RWPE1 (cell line): ENCODE data around the gene TCP1.

ENCODE experiments used
- CTCF ChIA-PET: fragments of 350-600 bp; sonication (Branson Sonifier 250); formaldehyde crosslinking; extraction: SDS; loops from one replicate; lab custom pipeline; 2021; lab: Yijun Ruan, JAX
- POLR2A ChIA-PET: fragments of 400-600 bp; formaldehyde crosslinking; extraction: SDS; loops from one replicate; lab custom pipeline; 2020; ENCODE audit warnings: antibody characterized with exemption; ENCODE audit not compliant: low non-redundant PET; lab: Yijun Ruan, JAX
- DNase-seq: peaks from one replicate; pipeline ENCODE4 v3.0.0; 2012; ENCODE audit warnings: low spot score
- H3K27ac ChIP-seq: fragments of 450-650 bp; 2 replicates; pipeline ENCODE4 v1.5.1; 2017
- TF ChIP-seq, protein P1 (sequence below): fragments of 450-650 bp; conservative IDR thresholded peaks from 2 replicates; pipeline ENCODE4 v1.5.1; 2017; ENCODE audit warnings: low read depth, mild to moderate bottlenecking

TCP1 gene

GRCh38 chr6:159789377-159790148 is at the start of gene TCP1:
TSS of gene TCP1 (minus strand) at chr6:159789602. CDS start at chr6:159789468, 134 bp downstream.
- TF ChIP-seq, protein P1, sequence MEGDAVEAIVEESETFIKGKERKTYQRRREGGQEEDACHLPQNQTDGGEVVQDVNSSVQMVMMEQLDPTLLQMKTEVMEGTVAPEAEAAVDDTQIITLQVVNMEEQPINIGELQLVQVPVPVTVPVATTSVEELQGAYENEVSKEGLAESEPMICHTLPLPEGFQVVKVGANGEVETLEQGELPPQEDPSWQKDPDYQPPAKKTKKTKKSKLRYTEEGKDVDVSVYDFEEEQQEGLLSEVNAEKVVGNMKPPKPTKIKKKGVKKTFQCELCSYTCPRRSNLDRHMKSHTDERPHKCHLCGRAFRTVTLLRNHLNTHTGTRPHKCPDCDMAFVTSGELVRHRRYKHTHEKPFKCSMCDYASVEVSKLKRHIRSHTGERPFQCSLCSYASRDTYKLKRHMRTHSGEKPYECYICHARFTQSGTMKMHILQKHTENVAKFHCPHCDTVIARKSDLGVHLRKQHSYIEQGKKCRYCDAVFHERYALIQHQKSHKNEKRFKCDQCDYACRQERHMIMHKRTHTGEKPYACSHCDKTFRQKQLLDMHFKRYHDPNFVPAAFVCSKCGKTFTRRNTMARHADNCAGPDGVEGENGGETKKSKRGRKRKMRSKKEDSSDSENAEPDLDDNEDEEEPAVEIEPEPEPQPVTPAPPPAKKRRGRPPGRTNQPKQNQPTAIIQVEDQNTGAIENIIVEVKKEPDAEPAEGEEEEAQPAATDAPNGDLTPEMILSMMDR, result no peak
- H3K27ac ChIP-seq, result peak within 1 kb of the TSS; percentile 95
- POLR2A ChIA-PET, result interaction anchor here (0.7 to 1.6 kb wide), 4 partner anchors 10 to 63 kb away, joined by 3 to 9 read pairs (median 6); partner anchors contain the start of genes ACAT2, PNLDC1 and WTAP
- CTCF ChIA-PET, result no interaction called here
- peak; percentile 97 for DNase-seq

DNA sequence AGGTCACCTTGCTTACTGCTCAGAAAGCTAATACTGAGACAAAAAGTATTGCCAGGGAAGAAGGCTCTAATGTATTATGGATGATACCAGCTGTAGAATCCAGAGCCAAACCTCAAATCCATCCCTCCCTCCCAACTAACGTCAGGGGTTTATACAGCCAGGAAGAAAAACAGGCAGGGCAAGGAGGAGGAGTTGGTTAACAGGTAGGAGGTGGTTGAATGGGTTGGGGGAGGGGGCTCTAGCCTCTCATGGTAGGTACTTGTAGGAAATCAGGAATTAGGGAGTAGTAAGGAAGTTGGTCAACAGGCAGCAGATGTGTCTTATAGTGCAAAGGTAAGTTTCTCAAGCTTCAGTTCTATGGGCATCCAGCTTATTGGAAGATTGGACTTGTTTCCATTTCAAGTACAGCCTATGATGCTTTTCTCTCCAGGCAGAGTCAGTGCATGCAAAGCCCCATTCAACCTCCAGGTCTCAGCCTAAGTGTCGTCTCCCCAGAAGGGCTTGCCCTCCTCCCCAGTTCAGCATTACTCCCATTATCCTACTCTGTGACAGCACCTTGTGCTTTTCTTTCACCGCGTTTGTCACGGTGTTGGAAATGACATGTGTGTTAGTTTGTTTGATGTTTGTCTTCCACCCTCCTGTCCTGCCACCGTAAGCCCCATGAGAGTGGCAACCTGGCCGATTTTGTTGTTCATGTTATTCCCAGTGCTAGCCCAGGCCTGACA is 48.8 kb upstream of the TCP1 start:
- H3K27ac ChIP-seq, result no peak overlapping the region
- TF ChIP-seq, protein P1, result no peak
- no peak for DNase-seq
- CTCF ChIA-PET, result no interaction called here
- POLR2A ChIA-PET, result no interaction called here

GRCh38 chr6:159837511-159837910 is 48.1 kb upstream of the TCP1 start:
- DNase-seq, result no peak
- ChIA-PET POLR2A (no interaction called here), CTCF (no interaction called here)
- TF ChIP-seq, protein P1, result no peak
- H3K27ac ChIP-seq, result no peak overlapping the region

GRCh38 chr6:159836718-159837490 is 47.5 kb upstream of the TCP1 start:
- DNase-seq, result no peak
- no peak overlapping the region for H3K27ac ChIP-seq
- TF ChIP-seq, protein P1, result no peak
- POLR2A ChIA-PET, result no interaction called here
- CTCF ChIA-PET, result no interaction called here

DNA sequence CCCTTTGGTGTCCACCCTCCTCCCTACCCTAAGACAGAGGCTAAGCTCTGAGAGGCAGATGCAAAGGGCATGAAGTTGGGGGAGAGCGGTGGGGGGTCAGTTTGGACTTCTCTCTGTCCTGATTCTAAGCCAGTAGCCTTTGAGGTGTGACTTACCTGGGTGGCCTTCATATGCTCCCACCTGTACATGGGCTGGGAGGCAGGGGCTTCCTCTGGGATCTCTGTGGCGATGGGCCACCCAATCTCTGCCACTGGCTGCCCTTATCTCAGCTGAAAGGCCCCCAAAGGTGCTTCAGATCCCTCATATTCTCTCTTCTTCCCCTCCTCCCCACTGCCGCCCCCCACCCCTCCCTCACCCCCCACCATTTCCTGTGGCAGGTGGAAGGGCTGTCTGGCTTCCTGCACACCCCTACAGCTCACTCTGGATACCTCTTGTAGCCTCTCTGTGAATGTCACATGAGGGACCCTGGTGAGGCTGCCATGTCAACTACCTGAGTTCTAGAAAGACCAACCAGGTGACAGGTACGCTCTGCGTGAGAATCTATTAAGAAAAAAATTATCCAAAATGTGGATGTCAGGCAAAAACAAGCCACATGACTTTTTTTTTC is 44.7 kb upstream of the TCP1 start:
- CTCF ChIA-PET, result interaction anchor here (0.6 kb wide), 1 partner anchor 9 kb away, joined by 5 read pairs; no protein-coding TSS in a partner anchor
- TF ChIP-seq, protein P1, result no peak
- POLR2A ChIA-PET, result interaction anchor here (0.6 kb wide), 1 partner anchor 12 kb away, joined by 3 read pairs; no protein-coding TSS in a partner anchor
- no peak overlapping the region for H3K27ac ChIP-seq
- DNase-seq, result no peak

DNA sequence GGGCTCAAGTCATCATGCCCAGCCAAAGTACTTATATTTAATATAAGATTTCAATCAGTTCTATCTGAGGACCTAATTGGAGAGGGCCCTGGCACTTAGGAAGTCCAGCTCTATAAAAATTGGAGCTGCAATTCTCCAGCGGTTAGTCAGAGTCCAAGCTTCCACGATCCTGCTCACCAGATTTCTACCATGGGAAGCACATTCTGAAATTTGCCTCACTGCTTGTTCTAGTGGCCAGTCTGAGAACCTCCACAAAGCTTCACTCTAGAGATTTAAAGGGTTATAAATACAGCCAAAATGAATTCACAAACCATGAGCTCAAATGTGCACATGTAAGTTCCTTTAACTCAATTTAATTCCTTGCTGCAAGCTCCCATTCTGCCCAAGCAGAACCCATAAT is 44.2 kb upstream of the TCP1 start:
- POLR2A ChIA-PET, result no interaction called here
- DNase-seq, result no peak
- TF ChIP-seq, protein P1, result no peak

More for the DNA sequence above, 44.2 kb upstream of the TCP1 start:
- no peak overlapping the region for H3K27ac ChIP-seq
- CTCF ChIA-PET, result interaction anchor here (0.6 kb wide), 1 partner anchor 9 kb away, joined by 5 read pairs; no protein-coding TSS in a partner anchor
